ENCODE results near the gene PELI1. TPM values are rescaled to one million over a fixed set of nuclear protein-coding genes. Genes with fewer than 3 reads are reported as not detected.
A peak's percentile ranks its signal among the peaks of the same experiment; 100 is the strongest.

PELI1 gene
- total RNA-seq, 1 donor from 2014 or later: 34.1 TPM

GRCh38 chr2:64063924-64064331 lies 80.3 kb downstream of the PELI1 start:
- Histone ChIP-seq H3K4me1 (peaks cover 18% of the 10 kb centered on the region), H3K36me3 (no peaks in the 10 kb centered on the region), H3K9me3 (no peaks in the 10 kb centered on the region), H3K27me3 (ENCODE audit: low read depth) (no peaks in the 10 kb centered on the region), H3K27ac (peak overlapping the region; percentile 70), H3K4me3 (no peak overlapping the region)
- intact Hi-C loops (cut with DNase I): no loop called here
- DNase-seq: no peak
- ATAC-seq: peak; percentile 64 to 65
- TF ChIP-seq CTCF (IDR thresholded peaks at IDR 0.05): no peak

GRCh38 chr2:64063454-64063853 lies 80.8 kb downstream of the PELI1 start:
- Histone ChIP-seq H3K27ac (peak overlapping the region; percentile 70), H3K27me3 (ENCODE audit: low read depth) (no peaks in the 10 kb centered on the region), H3K36me3 (no peaks in the 10 kb centered on the region), H3K9me3 (no peaks in the 10 kb centered on the region), H3K4me3 (no peak overlapping the region), H3K4me1 (peaks cover 18% of the 10 kb centered on the region)
- intact Hi-C loops (cut with DNase I): no loop called here
- DNase-seq (no peak), ATAC-seq (no peak)
- no peak for TF ChIP-seq CTCF (IDR thresholded peaks at IDR 0.05)

- intact Hi-C loops (cut with DNase I): no loop called here
- H3K27me3 ChIP-seq (ENCODE audit: low read depth): no peaks in the 10 kb centered on the region
These were observed 81.4 kb downstream of the PELI1 start for GRCh38 chr2:64062840-64063239.

GRCh38 chr2:64059270-64059669 lies 85.0 kb downstream of the PELI1 start:
- H3K27ac ChIP-seq: no peak overlapping the region
- TF ChIP-seq CTCF (IDR thresholded peaks at IDR 0.05): no peak
- intact Hi-C loops (cut with DNase I): no loop called here
- no peaks in the 10 kb centered on the region for H3K36me3 ChIP-seq
- ATAC-seq (no peak), DNase-seq (no peak)
- no peaks in the 10 kb centered on the region for H3K9me3 ChIP-seq
- H3K4me3 ChIP-seq: no peak overlapping the region
- no peaks in the 10 kb centered on the region for H3K27me3 ChIP-seq (ENCODE audit: low read depth)
- peaks cover 16% of the 10 kb centered on the region for H3K4me1 ChIP-seq

More at GRCh38 chr2:64062840-64063239, 81.4 kb downstream of the PELI1 start:
- TF ChIP-seq CTCF (IDR thresholded peaks at IDR 0.05): no peak
- Histone ChIP-seq H3K4me3 (no peak overlapping the region), H3K4me1 (peaks cover 18% of the 10 kb centered on the region), H3K27ac (no peak overlapping the region), H3K36me3 (no peaks in the 10 kb centered on the region), H3K9me3 (no peaks in the 10 kb centered on the region)
- DNase-seq (no peak), ATAC-seq (peak; percentile 64 to 80)

GRCh38 chr2:64056021-64056420 lies 88.2 kb downstream of the PELI1 start:
- H3K4me3 ChIP-seq: no peak overlapping the region
- H3K27ac ChIP-seq: no peak overlapping the region
- no peak for DNase-seq
- no peak for TF ChIP-seq CTCF (IDR thresholded peaks at IDR 0.05)
- no peaks in the 10 kb centered on the region for H3K9me3 ChIP-seq
- intact Hi-C loops (cut with DNase I): no loop called here
- no peaks in the 10 kb centered on the region for H3K27me3 ChIP-seq (ENCODE audit: low read depth)
- no peak for ATAC-seq
- H3K4me1 ChIP-seq: peaks cover 5% of the 10 kb centered on the region
- H3K36me3 ChIP-seq: no peaks in the 10 kb centered on the region
